Sigmoid colon (tissue), 7 donors: Measurements from ENCODE around the gene COX20. TPM values are rescaled to one million over a fixed set of nuclear protein-coding genes. Genes with fewer than 3 reads are reported as not detected.

Experiments used
- DNase-seq: peaks from one replicate; pipeline ENCODE4 v3.0.0-alpha.2; 2019
- H3K27ac ChIP-seq, 4 donors: fragments of 200-600 bp; sonication (generic); one replicate each; pipeline ENCODE4 v1.5.1; 2016 to 2019; ENCODE audit warnings: mild to moderate bottlenecking in 1 of 4
- H3K27me3 ChIP-seq, 3 donors: fragments of 200-600 bp; sonication (generic); one replicate each; pipeline ENCODE4 v1.5.1; 2019; ENCODE audit warnings: mild to moderate bottlenecking in 1 of 3
- H3K36me3 ChIP-seq, 4 donors: fragments of 200-600 bp; sonication (generic); one replicate each; pipeline ENCODE4 v1.5.1; 2016 to 2019
- H3K4me1 ChIP-seq, 4 donors: fragments of 200-600 bp; sonication (generic); one replicate each; pipeline ENCODE4 v1.5.1; 2017 to 2019
- H3K4me3 ChIP-seq, 4 donors: fragments of 200-600 bp; sonication (generic); one replicate each; pipeline ENCODE4 v1.5.1; 2017 to 2019; ENCODE audit warnings: mild to moderate bottlenecking in 2 of 4, moderate library complexity in 1 of 4
- H3K9me3 ChIP-seq, 4 donors: fragments of 200-600 bp in 3 of 4; sonication (generic) in 3 of 4; one replicate each; pipeline versions ENCODE4 v1.5.1 to v1.6.1; 2013 to 2019
- EP300 ChIP-seq, 4 donors: sonication (generic); formaldehyde crosslinking; IDR thresholded peaks; one replicate each; pipeline ENCODE4 v1.6.1; 2017; ENCODE audit warnings: antibody characterized with exemption in 4 of 4
- POLR2A ChIP-seq, 2 donors: fragments of 450-650 bp; IDR thresholded peaks; one replicate each; pipeline ENCODE4 v1.6.1; 2016; ENCODE audit warnings: antibody characterized with exemption in 2 of 2, mild to moderate bottlenecking in 2 of 2, moderate library complexity in 2 of 2
- POLR2AphosphoS5 ChIP-seq, 4 donors: sonication (generic); formaldehyde crosslinking; IDR thresholded peaks; one replicate each; pipeline ENCODE4 v1.6.1; 2017; ENCODE audit warnings: antibody characterized with exemption in 4 of 4
- WGBS, 2 donors: extraction: QIAGEN DNeasy Blood & Tissue Kit; methylation state at CpG; one replicate each; pipeline ENCODE4 v1.1.7; 2013; 5-methylcytosine and 5-hydroxymethylcytosine counted together
- intact Hi-C: fragments of 100-400 bp; cut with DNase I; formaldehyde crosslinking; loops from one replicate; pipeline ENCODE4 v1.15.1; 2023
- polyA plus RNA-seq, 3 donors: library from polyadenylated mRNA; stranded (reverse); fragments of 200-250 nt; gene quantifications; one replicate each; pipeline ENCODE4 v1.2.3, GENCODE V29; 2013
- total RNA-seq, 4 donors: library from RNA; depleted of rRNA; stranded (reverse); fragments of >200 nt; gene quantifications; one replicate each; pipeline ENCODE4 v1.1.0, GENCODE V29; 2016
- TF ChIP-seq, protein P1 (sequence below), 4 experiments: fragments of 450-650 bp in 3 of 4; fragments of 200-600 bp in 1 of 4; IDR thresholded peaks; one replicate each; pipeline ENCODE4 v1.5.1; 2016 to 2019; ENCODE audit warnings: antibody characterized with exemption in 4 of 4, mild to moderate bottlenecking in 3 of 4, moderate library complexity in 2 of 4
- donor health status: healthy with polysubstance abuse.
- donor health status: Bipolar disorder and iron deficiency.
- donor health status: healthy.

Gene COX20
- total and polyA plus RNA-seq, 7 donors: 35.2 to 132 (median 62.4) TPM

DNA sequence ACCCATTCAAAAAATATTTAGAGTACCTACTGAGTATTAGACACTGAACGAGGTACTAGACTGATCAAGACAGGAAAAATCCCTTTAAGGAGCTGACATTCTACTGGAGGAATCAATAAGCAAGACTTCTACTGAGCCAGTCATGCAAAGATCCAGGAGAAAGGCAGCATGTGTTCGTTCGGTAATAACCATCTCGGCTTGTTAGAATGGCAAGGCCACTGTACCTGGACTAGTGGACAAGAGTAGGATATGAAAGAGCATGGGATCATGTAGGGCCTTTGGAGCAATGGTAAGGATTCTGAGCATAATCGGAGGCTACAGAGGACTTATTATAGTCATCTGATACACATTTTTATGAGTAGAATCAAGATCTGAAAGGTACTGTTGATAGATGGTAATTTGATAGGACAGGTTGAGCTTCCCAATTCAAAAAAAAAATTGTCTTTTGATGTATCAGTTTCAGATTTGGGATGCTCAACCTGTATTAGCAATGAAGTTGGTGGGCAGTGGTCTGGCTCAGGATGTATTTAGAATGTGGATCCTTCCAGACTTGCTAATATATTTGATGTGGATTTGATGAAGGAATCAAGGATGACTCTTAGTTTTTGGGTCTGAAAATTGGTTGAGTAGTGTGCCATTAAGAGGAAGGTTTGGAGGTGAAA is 2.3 kb downstream of the COX20 start:
- peaks cover 0 to 72% (median 67%) of the 10 kb centered on the region in 4 donors for H3K4me1 ChIP-seq

DNA sequence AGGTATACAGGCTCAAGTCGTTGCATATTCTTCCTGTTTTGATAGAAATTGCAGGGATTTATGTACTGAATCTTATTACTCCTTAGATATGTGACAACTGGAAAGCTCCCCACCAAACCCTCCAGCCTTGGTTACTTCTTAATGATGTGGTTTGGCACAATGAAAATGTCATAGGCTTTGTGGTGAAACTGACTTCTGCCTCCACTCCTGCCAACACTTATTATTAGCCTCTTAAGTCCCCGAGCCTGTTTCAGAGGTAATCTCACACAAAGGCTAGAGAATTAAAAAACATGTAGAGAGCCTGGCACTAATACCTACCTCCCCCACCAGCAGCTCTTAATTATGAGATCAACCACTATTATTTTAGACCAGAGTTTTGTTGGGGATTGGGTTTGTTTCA is 4.2 kb downstream of the COX20 start:
- intact Hi-C loops: loop anchor here (10.0 kb wide), 1 partner anchor 1585 kb away; the partner anchor contains the start of genes CEP170 and SDCCAG8
- Histone ChIP-seq H3K27ac (peak overlapping the region; percentile 98 to 100 (median 99)), H3K27me3 (no peaks in the 10 kb centered on the region), H3K4me1 (peaks cover 0 to 80% (median 66%) of the 10 kb centered on the region in 4 donors), H3K4me3 (no peak overlapping the region), H3K36me3 (peaks cover 14 to 42% (median 18%) of the 10 kb centered on the region in 4 donors), H3K9me3 (no peaks in the 10 kb centered on the region)
- TF ChIP-seq EP300 (IDR thresholded peaks at IDR 0.05) (no peak), POLR2A (IDR thresholded peaks at IDR 0.05) (no peak), POLR2AphosphoS5 (IDR thresholded peaks at IDR 0.05) (no peak)
- TF ChIP-seq, protein P1, sequence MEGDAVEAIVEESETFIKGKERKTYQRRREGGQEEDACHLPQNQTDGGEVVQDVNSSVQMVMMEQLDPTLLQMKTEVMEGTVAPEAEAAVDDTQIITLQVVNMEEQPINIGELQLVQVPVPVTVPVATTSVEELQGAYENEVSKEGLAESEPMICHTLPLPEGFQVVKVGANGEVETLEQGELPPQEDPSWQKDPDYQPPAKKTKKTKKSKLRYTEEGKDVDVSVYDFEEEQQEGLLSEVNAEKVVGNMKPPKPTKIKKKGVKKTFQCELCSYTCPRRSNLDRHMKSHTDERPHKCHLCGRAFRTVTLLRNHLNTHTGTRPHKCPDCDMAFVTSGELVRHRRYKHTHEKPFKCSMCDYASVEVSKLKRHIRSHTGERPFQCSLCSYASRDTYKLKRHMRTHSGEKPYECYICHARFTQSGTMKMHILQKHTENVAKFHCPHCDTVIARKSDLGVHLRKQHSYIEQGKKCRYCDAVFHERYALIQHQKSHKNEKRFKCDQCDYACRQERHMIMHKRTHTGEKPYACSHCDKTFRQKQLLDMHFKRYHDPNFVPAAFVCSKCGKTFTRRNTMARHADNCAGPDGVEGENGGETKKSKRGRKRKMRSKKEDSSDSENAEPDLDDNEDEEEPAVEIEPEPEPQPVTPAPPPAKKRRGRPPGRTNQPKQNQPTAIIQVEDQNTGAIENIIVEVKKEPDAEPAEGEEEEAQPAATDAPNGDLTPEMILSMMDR (IDR thresholded peaks at IDR 0.05): no peak
- WGBS, 2 donors: 31 to 39% methylated on average over 2 of the region's 2 CpGs
- no peak for DNase-seq

More for the DNA sequence above, 2.3 kb downstream of the COX20 start:
- intact Hi-C loops: loop anchor here (10.0 kb wide), 1 partner anchor 1583 kb away; the partner anchor contains the start of genes CEP170 and SDCCAG8
- H3K27me3 ChIP-seq: no peaks in the 10 kb centered on the region
- peak overlapping the region; percentile 98 to 100 (median 99) for H3K27ac ChIP-seq
- no peak for DNase-seq
- H3K4me3 ChIP-seq: peak overlapping the region in 1 of 4 donors; percentile 81
- WGBS, 2 donors: 51 to 84% methylated on average over 5 of the region's 5 CpGs
- no peaks in the 10 kb centered on the region for H3K9me3 ChIP-seq
- TF ChIP-seq, protein P1 (IDR thresholded peaks at IDR 0.05): no peak
- TF ChIP-seq POLR2AphosphoS5 (IDR thresholded peaks at IDR 0.05) (peak in 2 of 4 donors; percentile 9 to 20), POLR2A (IDR thresholded peaks at IDR 0.05) (no peak), EP300 (IDR thresholded peaks at IDR 0.05) (no peak)
- H3K36me3 ChIP-seq: peaks cover 0 to 23% (median 6%) of the 10 kb centered on the region in 4 donors

DNA sequence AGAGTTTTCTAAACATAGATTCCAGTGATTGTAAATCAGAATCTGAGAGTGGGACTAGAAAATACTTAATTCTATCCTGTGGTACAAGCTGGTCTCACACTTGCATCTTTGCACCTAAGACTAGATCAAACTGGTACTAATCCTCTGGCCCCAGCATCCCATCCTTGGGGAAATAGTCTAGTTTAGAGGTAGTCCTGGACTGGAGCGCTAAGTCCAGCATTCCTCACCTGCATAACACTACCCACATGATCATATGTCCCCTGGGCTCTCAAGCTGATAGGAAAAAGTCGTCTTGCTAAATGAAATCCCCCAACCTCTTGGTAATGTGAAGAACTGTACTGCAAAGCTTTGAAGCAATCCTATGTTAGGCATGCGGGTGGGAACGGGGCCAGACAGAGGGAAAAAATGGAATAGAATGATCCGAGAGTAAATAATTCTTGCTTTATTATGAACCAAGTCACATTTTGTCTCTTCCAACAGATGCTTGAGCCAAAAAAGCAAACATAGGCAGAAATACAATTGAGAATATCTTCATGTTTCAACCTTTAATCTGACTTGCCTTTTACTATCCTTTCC is 4.8 kb downstream of the COX20 start:
- DNase-seq: no peak
- Histone ChIP-seq H3K36me3 (peaks cover 16 to 49% (median 21%) of the 10 kb centered on the region in 4 donors), H3K4me1 (peaks cover 0 to 80% (median 66%) of the 10 kb centered on the region in 4 donors), H3K27ac (peak overlapping the region; percentile 98 to 100 (median 99)), H3K27me3 (no peaks in the 10 kb centered on the region), H3K4me3 (peak overlapping the region in 1 of 4 donors; percentile 2), H3K9me3 (no peaks in the 10 kb centered on the region)
- intact Hi-C loops: no loop called here
- TF ChIP-seq POLR2AphosphoS5 (IDR thresholded peaks at IDR 0.05): peak in 1 of 4 donors; percentile 19
- TF ChIP-seq, protein P1 (IDR thresholded peaks at IDR 0.05): no peak
- WGBS, 2 donors: 51 to 74% methylated on average over 5 of the region's 5 CpGs

DNA sequence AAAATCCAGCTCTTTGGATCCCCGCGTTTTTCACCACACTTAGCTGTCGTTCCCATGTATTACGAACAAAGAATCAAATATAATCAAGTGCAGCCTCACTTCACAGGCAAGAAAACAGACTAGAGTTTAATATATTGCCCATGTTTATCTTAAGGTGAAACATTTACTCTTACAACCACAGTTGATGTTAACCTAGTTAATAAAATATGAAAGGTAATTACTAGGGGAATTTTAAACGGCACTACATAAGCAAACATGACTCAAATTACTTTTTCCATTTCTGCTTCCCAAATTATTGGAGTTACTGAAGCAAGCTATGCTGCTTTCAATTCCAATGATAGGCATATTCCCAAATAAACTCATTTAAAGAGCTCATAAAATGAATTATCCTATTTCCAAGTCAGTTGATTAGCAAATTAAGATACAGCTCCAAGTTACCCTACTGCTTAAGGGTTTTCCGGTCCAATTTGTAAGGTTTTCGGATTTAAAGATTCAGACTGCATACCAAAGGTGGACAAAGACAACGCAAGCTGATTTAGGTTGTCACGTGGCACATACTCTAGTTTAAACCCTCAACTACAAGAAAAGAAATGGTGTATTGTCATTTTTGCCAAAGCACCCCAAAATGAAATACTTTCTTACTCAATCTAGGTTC is 5.9 kb downstream of the COX20 start:
- 17 to 68% methylated on average over 9 of the region's 9 CpGs for WGBS, 2 donors
- DNase-seq: no peak
- Histone ChIP-seq H3K4me3 (no peak overlapping the region), H3K27me3 (no peaks in the 10 kb centered on the region), H3K4me1 (peaks cover 0 to 77% (median 65%) of the 10 kb centered on the region in 4 donors), H3K27ac (peak overlapping the region; percentile 98 to 100 (median 99)), H3K36me3 (peaks cover 21 to 60% (median 29%) of the 10 kb centered on the region in 4 donors), H3K9me3 (no peaks in the 10 kb centered on the region)
- TF ChIP-seq POLR2AphosphoS5 (IDR thresholded peaks at IDR 0.05) (no peak), EP300 (IDR thresholded peaks at IDR 0.05) (no peak), POLR2A (IDR thresholded peaks at IDR 0.05) (no peak)
- TF ChIP-seq, protein P1 (IDR thresholded peaks at IDR 0.05): no peak
- intact Hi-C loops: no loop called here
